Dermis microvascular lymphatic vessel endothelial cell (primary cell): ENCODE results near the gene SF3B5. TPM values are rescaled to one million over a fixed set of nuclear protein-coding genes. Genes with fewer than 3 reads are reported as not detected.
"Not testable (repeated sequence)": the region's sequence is repeated elsewhere in the genome, so short reads cannot be mapped to it uniquely, and the experiment has no call there.

Experiments used
- DNase-seq, 2 donors: peaks; one replicate each; pipeline versions ENCODE4 v3.0.0 to v3.0.0-alpha.2; 2010; ENCODE audit warnings: low read depth in 2 of 2
- total RNA-seq: library from RNA; depleted of rRNA; stranded (reverse); fragments of >200 nt; gene quantifications from 2 replicates; pipeline ENCODE4 v1.2.1, GENCODE V29; 2014

The SF3B5 gene
- 81.3 and 90.9 TPM in 2 replicates for total RNA-seq

- DNase-seq, result peak; percentile 100
Observed at GRCh38 chr6:144095134-144096002, at the start of gene SF3B5. Gene SF3B5, minus strand, starts transcription at chr6:144095573. Its CDS starts 76 bp downstream, at chr6:144095497.

DNA sequence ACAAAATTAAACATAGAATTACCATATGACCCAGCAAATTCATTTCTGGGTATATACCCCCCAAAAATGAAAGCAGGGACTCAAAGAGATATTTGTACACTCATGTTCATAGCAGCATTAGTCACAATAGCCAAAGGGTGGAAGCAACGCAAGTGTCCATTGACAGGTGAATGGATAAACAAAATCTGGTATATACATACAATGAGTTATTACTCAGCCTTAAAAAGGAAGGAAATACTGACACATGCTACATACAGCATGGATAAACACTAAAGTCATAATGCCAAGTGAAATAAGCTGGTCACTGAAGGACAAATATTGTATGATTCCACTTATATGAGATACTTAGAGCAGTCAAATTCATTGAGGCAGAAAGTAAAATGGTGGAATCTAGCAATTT, 49.6 kb upstream of the SF3B5 start:
- DNase-seq, result peak in 1 of 2 donors; percentile 63

GRCh38 chr6:144143878-144144277, 48.5 kb upstream of the SF3B5 start:
- no peak for DNase-seq

DNA sequence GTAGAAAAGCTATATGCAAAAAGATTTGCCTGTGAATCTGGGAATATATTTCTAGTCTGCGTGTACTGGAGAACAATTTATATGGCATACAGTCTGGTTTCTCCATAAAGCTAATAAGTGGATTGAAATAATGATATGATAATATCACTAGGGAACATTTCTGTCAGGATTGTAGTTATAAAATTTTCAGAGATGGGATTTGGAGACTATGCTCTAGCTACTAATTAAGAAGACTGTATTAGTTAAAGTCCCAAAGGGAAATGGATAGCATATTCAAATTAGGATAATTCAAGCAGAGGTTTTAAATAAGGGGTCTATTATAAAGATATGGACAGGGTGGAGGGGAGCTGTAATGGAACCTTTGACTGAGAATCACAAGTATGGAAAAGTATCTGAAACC, 47.7 kb upstream of the SF3B5 start:
- no peak for DNase-seq

- no peak for DNase-seq
Observed at GRCh38 chr6:144141470-144141869, 46.1 kb upstream of the SF3B5 start.

DNA sequence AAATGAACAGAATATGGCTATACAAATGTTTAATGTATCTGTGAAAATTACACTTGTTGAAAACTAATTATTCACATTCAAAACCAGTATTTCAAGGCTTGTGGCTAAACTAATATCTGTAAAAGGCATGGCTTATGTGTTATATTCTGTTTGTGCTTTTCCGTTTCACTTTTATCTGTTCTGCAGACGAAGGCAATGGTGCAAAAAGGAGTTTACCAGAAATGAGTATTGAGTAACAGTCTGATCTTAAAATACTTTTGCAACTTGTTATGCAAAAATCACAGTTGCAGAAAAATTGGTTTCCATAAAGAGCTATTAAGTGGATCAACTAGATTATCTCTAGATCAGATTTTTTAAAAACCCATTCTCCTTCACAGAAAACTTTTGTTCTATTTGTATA, 45.5 kb upstream of the SF3B5 start:
- no peak for DNase-seq

DNA sequence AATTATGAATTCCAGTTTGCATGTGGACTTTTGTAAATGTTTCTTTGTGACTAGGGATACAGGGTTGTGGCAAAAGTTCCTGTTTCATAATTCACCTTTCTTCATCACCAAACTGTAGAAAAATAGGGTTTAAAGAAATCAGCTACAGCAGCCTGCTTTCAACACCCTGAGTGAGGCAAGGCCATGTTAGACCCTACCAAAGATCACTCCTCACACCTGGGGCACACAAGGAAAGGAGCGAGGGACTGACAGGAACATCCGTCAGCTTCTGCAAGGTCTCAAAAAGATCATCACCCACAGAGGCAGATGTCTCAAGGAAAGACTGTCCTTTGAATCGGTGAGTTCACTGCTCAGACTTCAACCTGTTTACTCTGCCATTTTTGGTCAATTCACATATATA, 44.4 kb upstream of the SF3B5 start:
- DNase-seq, result no peak

GRCh38 chr6:144138542-144138941, 43.2 kb upstream of the SF3B5 start:
- DNase-seq, result no peak

DNA sequence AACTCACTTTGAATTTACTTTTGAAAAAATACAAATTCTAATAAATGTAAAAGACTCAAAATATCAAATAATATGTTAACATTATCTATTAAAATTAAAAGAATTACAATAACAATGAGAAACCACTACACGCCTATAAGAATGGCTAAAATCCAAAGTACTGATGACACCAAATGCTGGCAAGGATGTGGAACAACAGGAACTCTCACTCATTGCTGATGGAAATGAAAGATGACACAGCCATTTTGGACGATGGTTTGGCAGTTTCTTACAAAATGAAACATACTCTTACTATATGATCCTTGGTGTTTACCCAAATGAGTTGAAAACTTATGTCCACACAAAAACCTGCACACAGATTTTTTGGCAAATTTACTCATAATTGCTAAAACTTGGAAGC, 39.4 kb upstream of the SF3B5 start:
- DNase-seq, result peak in 1 of 2 donors; percentile 15

DNA sequence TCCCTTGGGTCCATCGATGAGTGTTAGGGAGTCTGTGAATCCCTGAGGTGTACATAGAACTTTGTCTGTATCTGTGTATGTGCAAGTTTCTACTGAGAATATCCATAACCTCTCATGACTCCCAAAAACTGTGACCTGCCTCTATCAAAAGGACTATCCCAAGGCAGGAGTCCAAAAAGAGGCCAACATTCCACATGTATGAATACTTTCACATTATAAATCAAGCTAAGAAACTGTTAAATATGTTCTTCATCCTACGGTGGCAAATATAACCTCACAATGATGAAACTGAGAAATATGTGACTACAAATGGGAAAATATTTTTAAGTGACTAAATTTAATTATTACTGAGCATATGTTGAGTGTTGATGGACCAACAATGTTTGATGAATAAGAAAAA, 38.8 kb upstream of the SF3B5 start:
- no peak for DNase-seq

- DNase-seq, result no peak
Observed at GRCh38 chr6:144133225-144133821, 38.0 kb upstream of the SF3B5 start.

DNA sequence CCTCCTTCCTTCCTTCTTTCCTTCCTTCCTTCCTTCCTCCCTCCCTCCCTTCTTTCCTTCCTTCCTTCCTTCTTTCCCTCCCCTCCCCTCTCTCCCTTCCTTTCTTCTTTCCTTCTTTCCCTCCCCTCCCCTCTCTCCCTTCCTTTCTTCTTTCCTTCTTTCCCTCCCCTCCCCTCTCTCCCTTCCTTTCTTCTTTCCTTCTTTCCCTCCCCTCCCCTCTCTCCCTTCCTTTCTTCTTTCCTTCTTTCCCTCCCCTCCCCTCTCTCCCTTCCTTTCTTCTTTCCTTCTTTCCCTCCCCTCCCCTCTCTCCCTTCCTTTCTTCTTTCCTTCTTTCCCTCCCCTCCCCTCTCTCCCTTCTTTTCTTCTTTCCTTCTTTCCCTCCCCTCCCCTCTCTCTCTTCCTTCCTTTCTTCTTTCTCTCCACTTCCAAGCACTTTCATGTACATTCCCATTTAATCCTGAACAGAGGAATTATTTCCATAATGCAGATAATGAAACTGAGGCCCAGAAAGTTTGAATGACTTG, 36.9 kb upstream of the SF3B5 start:
- DNase-seq, result not testable (repeated sequence)

DNA sequence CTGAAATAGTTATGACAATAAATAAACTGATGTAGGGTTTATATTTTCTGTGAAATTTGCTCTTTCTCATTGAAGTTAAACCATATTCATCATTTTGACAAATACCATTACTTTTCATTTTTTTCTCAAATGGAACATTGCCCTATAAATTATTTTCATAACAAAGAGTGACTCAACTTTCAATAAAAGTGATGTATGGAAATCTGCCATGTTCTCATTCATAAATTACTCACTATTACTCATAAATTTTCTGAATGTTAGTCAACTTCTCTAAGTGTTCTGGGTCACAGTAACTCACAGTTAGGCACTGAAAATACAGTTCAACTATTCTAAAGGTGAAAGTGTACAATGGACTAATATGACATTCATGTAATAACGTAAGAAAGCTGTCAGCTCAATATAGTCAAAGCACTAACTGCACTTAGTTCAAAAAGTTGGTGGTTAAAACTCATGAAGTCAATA, 35.9 kb upstream of the SF3B5 start:
- DNase-seq, result peak in 1 of 2 donors; percentile 66

DNA sequence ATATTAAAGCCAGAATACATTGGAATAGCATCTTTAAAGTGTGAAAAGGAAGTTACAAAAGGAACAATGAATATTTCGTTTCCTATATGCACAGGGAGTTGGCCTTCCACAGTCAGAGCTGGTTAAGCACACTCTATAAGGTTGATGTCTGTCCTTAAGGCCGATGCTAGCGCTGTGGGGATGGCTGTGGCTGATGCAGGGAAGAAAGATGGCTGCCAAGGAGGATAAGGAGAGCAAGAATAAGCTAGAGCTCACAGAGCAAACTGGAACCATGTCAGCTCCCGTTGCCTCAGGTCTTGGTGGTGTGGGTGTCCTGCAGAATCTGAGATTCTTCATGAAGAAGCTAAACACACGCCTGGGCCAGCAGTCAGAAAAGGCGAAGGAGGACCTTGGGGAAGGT, 34.1 kb upstream of the SF3B5 start:
- no peak for DNase-seq

GRCh38 chr6:144127097-144127496, 31.7 kb upstream of the SF3B5 start:
- DNase-seq, result no peak

DNA sequence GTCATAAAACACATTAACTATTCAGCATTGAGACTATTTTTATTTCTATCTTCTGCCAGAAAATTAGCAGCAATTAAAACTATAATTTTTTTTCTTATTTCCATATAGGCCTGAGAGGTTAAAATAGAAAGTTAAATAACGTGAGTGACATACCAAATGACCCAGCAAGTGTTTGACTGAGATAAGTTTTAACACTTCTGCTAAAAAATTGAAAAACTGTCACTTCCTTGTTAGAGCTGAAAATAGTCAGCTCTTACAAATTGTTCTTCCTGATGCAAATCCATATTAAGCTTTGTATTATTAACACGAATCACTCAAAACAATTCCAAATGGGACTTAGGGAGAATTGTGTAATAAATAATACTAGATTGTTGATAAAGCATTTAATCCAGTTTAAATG, 28.5 kb upstream of the SF3B5 start:
- DNase-seq, result no peak

DNA sequence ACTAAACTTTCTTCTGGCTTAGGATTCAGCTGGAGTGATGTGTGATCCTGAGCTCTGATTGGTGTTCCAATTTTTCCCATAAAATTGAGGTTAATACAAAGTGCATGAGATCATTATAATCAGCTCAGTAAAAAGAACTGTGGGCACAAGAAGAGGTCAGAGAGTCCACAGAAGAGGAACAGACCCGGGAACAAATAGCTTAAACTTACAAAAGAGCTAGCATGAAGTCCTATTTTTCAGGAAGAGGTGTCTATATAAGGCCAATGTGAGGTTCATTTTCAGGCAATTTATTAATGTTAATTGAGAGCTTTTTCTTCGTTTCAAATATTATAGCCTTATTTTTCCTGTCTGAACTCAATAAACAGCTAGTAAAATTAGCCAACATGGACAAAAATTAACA, 28.0 kb upstream of the SF3B5 start:
- no peak for DNase-seq

DNA sequence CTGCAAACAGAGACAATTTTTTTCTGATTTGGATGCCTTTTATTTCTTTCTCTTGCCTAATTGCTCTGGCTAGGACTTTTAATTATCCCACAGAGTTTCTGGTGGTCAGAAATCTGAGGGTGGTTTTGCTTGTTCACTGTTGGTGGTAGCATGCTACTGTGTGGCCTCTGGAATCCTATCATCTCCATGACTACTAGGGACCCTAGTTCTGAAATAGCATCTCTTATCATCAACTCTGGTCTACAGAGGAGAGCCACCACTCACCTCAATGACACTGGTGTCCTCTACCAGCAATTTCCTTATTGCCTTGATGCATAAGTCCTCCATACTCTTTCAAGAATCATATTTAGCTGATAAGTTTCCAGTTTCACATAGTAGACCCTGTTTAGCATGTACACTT, 27.5 kb upstream of the SF3B5 start:
- DNase-seq, result no peak

DNA sequence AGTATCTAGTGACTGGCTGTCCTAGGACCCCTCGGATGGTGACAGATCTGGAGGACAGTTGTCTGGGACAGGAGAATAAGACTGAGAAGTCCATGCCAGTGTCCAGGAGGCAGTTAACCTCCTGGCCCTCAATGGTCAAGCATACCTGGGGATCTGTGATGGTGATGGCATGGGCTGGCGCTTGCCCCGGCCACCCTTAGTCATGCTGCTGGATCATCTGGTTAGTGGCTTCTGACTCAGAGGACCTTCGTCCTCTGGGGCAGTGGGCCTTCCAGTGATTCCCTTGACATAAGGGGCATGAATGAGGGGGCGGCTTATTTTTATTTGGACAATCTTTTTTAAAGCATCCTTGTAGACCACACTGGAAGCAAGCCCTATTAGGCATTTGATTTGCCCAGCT, 24.0 kb upstream of the SF3B5 start:
- DNase-seq, result no peak

DNA sequence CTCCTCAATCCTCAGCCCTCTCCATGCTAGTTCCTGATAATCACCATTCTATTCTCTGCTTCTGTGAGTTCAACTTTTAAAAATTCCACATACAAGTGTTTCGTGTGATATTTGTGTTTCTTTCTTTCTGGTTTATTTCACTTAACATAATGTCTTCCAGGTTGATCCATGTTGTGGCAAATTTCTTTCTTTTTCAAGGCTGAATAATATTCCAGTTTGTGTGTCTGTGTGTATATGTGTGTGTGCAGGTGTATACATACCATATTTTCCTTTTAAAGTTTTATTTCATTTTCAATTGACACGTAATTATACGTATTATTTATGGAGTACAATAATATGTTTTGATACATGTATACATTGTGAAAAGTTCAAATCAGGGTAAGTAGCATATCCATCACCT, 19.8 kb upstream of the SF3B5 start:
- no peak for DNase-seq

- DNase-seq, result no peak
Observed at GRCh38 chr6:144113366-144113765, 18.0 kb upstream of the SF3B5 start.

- no peak for DNase-seq
Observed at GRCh38 chr6:144110210-144110609, 14.8 kb upstream of the SF3B5 start.

GRCh38 chr6:144106206-144106605, 10.8 kb upstream of the SF3B5 start:
- DNase-seq, result no peak
